Measurements from ENCODE around the gene GYS2.

Gene GYS2

DNA sequence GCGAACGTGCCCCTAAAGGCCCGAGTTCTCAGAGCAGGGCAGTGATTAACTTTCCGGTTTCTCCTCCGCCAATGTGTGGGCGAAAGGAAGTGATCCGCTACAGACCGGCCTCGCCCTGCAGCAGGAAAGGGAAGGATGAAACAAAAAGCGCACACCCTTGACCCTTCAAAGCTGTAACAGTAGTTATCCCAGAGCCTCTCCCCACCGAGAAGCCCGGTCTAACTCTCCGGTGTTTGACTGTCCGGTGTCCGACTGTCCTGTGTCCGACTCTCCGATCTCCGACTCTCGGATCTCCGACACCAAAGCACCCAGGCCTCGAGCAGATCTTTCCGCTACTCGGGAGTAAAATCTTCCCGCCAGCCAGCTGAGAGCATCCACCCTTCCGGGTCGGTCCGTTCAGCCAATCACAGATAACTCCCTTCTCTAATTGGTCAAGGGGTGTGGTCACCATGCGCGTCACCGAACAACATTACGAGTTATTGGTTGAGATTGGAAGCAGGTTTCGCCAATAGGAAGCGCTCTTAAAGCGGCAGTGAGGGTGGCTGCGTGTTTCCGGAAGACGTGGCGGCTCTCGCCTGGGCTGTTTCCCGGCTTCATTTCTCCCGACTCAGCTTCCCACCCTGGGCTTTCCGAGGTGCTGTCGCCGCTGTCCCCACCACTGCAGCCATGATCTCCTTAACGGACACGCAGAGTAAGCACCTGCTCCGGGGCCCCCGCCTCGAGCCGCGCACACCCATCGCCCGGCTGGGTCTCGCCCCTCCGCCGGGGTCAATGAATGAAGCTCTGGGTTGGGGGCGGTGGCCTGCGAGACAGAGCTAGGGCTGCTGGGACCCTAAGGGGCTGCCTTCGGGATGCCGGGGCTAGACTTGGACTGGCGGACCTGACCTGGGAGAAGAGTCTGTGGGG, 103.1 kb downstream of the GYS2 start, which contains the start of the genes GOLT1B and RECQL:
TSS of gene GOLT1B (plus strand) at position 532 of the 906 bp plus-strand sequence. CDS start at position 667, 135 bp downstream.
TSS of gene RECQL (minus strand) at position 378 of the 906 bp plus-strand sequence. CDS start 2,065 bp downstream, outside the sequence.
- DNase-seq = peak; percentile 97

DNA sequence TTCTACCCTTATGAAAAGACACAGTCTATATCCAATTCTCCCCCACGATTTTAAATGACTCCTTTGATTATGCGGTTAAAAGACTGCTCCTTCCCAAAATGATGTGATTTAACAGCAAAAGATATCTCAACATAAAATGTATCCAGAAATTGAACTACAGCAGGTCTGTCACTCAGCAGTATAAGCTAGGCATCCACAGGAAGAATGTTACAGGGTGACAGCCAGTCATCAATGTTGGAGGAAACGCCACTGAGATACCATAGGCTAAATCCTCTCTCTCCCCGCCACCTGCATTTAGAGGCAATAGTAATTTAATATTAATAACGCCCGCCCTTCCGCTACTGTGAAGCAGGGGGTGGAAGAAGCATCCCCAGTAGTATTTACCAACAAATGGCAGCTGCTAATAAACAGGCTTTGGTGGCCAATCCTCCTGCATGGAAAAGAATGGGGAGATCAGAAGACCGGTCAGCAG, 103.8 kb downstream of the GYS2 start:
- DNase-seq = no peak

DNA sequence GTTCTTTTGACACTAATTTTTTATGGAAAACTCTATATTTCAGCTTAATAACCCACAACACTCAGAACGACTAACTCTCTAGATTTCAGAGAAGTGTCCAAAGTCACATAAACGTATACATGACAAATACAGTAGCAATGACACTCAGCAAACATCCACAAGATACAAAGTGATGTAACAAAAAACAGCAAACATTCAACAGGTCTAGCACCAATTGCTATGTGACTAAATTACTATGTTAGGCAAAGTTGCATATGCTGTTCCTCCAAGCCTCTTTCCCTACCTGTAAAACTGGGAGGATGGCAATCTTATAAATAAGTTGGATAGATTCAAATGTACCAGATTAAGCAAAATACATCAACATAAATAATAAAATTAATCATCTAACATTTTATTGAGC, 104.9 kb downstream of the GYS2 start:
- no peak for DNase-seq
